ENCODE results near the gene AFG1L. TPM values are rescaled to one million over a fixed set of nuclear protein-coding genes. Genes with fewer than 3 reads are reported as not detected.
A peak's percentile ranks its signal among the peaks of the same experiment; 100 is the strongest.

AFG1L gene
- total RNA-seq, 1 donor from 2014 or later, result 2.6 TPM

DNA sequence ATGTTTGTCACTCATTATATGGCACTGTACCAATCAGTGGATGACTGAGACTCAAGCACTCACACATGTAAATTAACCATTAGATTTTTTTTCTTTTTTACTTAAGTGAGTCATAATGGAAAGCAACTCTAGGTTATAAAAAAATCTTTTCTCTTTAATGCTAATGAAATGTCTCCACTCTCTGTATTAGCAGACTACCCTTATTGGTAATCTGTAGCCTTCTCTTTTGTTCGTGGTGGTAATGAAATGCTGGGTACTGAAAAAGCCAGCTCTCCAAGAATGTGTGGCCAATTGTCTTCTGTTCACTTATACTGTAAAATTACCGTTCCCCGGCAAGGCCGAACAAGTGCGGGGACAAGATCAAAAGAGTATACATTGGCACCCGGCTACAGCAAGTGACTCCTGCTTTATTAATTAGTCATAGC is 69.0 kb downstream of the AFG1L start:
- FAIRE-seq, result no peak
- peak; percentile 67 for DNase-seq (ENCODE audit: low read depth)
- Histone ChIP-seq H3K36me3 (ENCODE audit: control insufficient read depth, insufficient read depth, low read length) (no peaks in the 10 kb centered on the region), H3K4me3 (ENCODE audit: low read depth, low read length) (no peak overlapping the region), H3K27me3 (ENCODE audit: control insufficient read depth, insufficient read depth, low read length) (no peaks in the 10 kb centered on the region)
- TF ChIP-seq, protein P1, sequence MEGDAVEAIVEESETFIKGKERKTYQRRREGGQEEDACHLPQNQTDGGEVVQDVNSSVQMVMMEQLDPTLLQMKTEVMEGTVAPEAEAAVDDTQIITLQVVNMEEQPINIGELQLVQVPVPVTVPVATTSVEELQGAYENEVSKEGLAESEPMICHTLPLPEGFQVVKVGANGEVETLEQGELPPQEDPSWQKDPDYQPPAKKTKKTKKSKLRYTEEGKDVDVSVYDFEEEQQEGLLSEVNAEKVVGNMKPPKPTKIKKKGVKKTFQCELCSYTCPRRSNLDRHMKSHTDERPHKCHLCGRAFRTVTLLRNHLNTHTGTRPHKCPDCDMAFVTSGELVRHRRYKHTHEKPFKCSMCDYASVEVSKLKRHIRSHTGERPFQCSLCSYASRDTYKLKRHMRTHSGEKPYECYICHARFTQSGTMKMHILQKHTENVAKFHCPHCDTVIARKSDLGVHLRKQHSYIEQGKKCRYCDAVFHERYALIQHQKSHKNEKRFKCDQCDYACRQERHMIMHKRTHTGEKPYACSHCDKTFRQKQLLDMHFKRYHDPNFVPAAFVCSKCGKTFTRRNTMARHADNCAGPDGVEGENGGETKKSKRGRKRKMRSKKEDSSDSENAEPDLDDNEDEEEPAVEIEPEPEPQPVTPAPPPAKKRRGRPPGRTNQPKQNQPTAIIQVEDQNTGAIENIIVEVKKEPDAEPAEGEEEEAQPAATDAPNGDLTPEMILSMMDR (IDR thresholded peaks at IDR 0.05; ENCODE audit: insufficient read depth, low read length, severe bottlenecking), result no peak

GRCh38 chr6:108364470-108364869 is 69.6 kb downstream of the AFG1L start:
- TF ChIP-seq, protein P1 (IDR thresholded peaks at IDR 0.05; ENCODE audit: insufficient read depth, low read length, severe bottlenecking), result no peak
- no peak for FAIRE-seq
- no peak overlapping the region for H3K4me3 ChIP-seq (ENCODE audit: low read depth, low read length)

DNA sequence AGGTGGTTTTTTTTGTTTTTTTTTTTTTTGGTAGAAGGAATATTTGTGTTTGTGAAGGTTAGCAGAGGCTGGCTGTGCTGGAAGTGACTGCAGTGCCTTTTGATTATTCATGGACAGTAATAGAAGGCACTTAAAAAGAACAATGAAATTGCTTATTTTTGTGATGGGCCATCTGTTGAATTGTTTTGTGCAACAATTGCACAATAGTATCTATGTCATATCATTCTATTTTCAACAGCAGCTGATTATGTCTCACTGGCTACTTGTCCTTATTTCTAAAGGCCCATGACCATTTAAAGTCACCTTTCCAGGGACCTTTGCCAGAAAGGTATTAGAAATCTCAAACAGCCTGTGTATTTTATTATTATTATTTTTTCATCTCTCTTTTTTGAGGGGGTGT is 70.6 kb downstream of the AFG1L start:
- Histone ChIP-seq H3K4me3 (ENCODE audit: low read depth, low read length) (no peak overlapping the region), H3K27me3 (ENCODE audit: control insufficient read depth, insufficient read depth, low read length) (no peaks in the 10 kb centered on the region), H3K36me3 (ENCODE audit: control insufficient read depth, insufficient read depth, low read length) (no peaks in the 10 kb centered on the region)
- FAIRE-seq, result no peak
- TF ChIP-seq, protein P1 (IDR thresholded peaks at IDR 0.05; ENCODE audit: insufficient read depth, low read length, severe bottlenecking), result no peak
- no peak for DNase-seq (ENCODE audit: low read depth)

More at GRCh38 chr6:108364470-108364869, 69.6 kb downstream of the AFG1L start:
- no peaks in the 10 kb centered on the region for H3K36me3 ChIP-seq (ENCODE audit: control insufficient read depth, insufficient read depth, low read length)
- no peak for DNase-seq (ENCODE audit: low read depth)
- no peaks in the 10 kb centered on the region for H3K27me3 ChIP-seq (ENCODE audit: control insufficient read depth, insufficient read depth, low read length)

- no peak overlapping the region for H3K4me3 ChIP-seq (ENCODE audit: low read depth, low read length)
- no peak for DNase-seq (ENCODE audit: low read depth)
- no peak for FAIRE-seq
- TF ChIP-seq, protein P1 (IDR thresholded peaks at IDR 0.05; ENCODE audit: insufficient read depth, low read length, severe bottlenecking), result no peak
- H3K27me3 ChIP-seq (ENCODE audit: control insufficient read depth, insufficient read depth, low read length), result no peaks in the 10 kb centered on the region
- no peaks in the 10 kb centered on the region for H3K36me3 ChIP-seq (ENCODE audit: control insufficient read depth, insufficient read depth, low read length)
These were observed 71.4 kb downstream of the AFG1L start for GRCh38 chr6:108366236-108366635.

- FAIRE-seq (no peak), DNase-seq (ENCODE audit: low read depth) (no peak)
- H3K4me3 ChIP-seq (ENCODE audit: low read depth, low read length), result no peak overlapping the region
- TF ChIP-seq, protein P1 (IDR thresholded peaks at IDR 0.05; ENCODE audit: insufficient read depth, low read length, severe bottlenecking), result no peak
- no peaks in the 10 kb centered on the region for H3K27me3 ChIP-seq (ENCODE audit: control insufficient read depth, insufficient read depth, low read length)
- H3K36me3 ChIP-seq (ENCODE audit: control insufficient read depth, insufficient read depth, low read length), result no peaks in the 10 kb centered on the region
These were observed 73.7 kb downstream of the AFG1L start for GRCh38 chr6:108368431-108369030.

DNA sequence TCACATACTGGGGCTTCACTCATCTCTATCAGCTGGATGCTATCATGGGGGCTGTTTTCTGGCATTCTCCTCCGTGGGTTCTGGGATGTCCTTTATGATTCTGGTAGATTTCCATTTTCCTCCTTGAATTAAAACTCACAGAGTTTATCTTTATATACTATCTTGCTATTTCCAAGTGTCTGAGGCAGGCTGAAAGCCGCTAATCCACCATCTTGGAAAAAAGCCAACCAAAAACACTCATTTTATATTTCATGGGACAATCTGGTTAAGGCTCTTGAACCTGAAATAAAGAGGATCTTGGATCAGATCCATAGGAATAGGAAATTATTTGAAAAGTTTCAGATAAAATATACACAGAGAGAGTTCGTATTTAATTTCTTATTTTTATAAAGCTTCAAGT is 86.0 kb downstream of the AFG1L start:
- Histone ChIP-seq H3K4me3 (ENCODE audit: low read depth, low read length) (no peak overlapping the region), H3K27me3 (ENCODE audit: control insufficient read depth, insufficient read depth, low read length) (no peaks in the 10 kb centered on the region), H3K36me3 (ENCODE audit: control insufficient read depth, insufficient read depth, low read length) (no peaks in the 10 kb centered on the region)
- TF ChIP-seq, protein P1 (IDR thresholded peaks at IDR 0.05; ENCODE audit: insufficient read depth, low read length, severe bottlenecking), result no peak
- FAIRE-seq (no peak), DNase-seq (ENCODE audit: low read depth) (no peak)
